ENCODE data around the gene MYL9. TPM values are rescaled to one million over a fixed set of nuclear protein-coding genes. Genes with fewer than 3 reads are reported as not detected.
A peak's percentile ranks its signal among the peaks of the same experiment; 100 is the strongest.

Gene MYL9
- total RNA-seq, 1 experiment from 2014 or later: 10.0 TPM

- DNase-seq (ENCODE audit: low read depth): no peak
Measured at GRCh38 chr20:36525620-36526365, 15.5 kb upstream of the MYL9 start.

- DNase-seq (ENCODE audit: low read depth): no peak
Measured at GRCh38 chr20:36526521-36527011, 14.8 kb upstream of the MYL9 start.

- DNase-seq (ENCODE audit: low read depth): no peak
Measured at GRCh38 chr20:36527331-36528125, 13.8 kb upstream of the MYL9 start.

GRCh38 chr20:36528176-36528874, 13.0 kb upstream of the MYL9 start:
- DNase-seq (ENCODE audit: low read depth): no peak

- DNase-seq (ENCODE audit: low read depth): no peak
Measured at GRCh38 chr20:36528875-36529417, 12.4 kb upstream of the MYL9 start.

GRCh38 chr20:36532388-36532787, 8.9 kb upstream of the MYL9 start:
- no peak for DNase-seq (ENCODE audit: low read depth)

GRCh38 chr20:36532822-36533221, 8.5 kb upstream of the MYL9 start:
- DNase-seq (ENCODE audit: low read depth): no peak

GRCh38 chr20:36538026-36538722, 3.1 kb upstream of the MYL9 start:
- DNase-seq (ENCODE audit: low read depth): no peak

GRCh38 chr20:36540551-36541211, 638 bp upstream of the MYL9 start:
- DNase-seq (ENCODE audit: low read depth): no peak

GRCh38 chr20:36541768-36542488, 609 bp downstream of the MYL9 start:
- DNase-seq (ENCODE audit: low read depth): peak; percentile 41

- no peak for DNase-seq (ENCODE audit: low read depth)
Measured at GRCh38 chr20:36542516-36543183, 1.3 kb downstream of the MYL9 start.

GRCh38 chr20:36543184-36544133, 2.1 kb downstream of the MYL9 start:
- DNase-seq (ENCODE audit: low read depth): no peak

- DNase-seq (ENCODE audit: low read depth): peak; percentile 29
Measured at GRCh38 chr20:36544134-36545018, 3.1 kb downstream of the MYL9 start.

GRCh38 chr20:36546111-36546736, 4.9 kb downstream of the MYL9 start:
- no peak for DNase-seq (ENCODE audit: low read depth)

GRCh38 chr20:36547186-36548005, 6.1 kb downstream of the MYL9 start:
- DNase-seq (ENCODE audit: low read depth): no peak

- DNase-seq (ENCODE audit: low read depth): no peak
Measured at GRCh38 chr20:36548006-36548315, 6.6 kb downstream of the MYL9 start.
